ENCODE data around the gene RBPJL.

GRCh38 chr20:45312241-45312640 lies 5.6 kb downstream of the RBPJL start:
- no peak for TF ChIP-seq ESRRG (CRISPR knock-in tag; IDR thresholded peaks at IDR 0.05)
- no peak for TF ChIP-seq SNAI2 (CRISPR knock-in tag; IDR thresholded peaks at IDR 0.05)

Data from SK-N-SH treated with all-trans-retinoic acid at 6 μM for 48 hours (cell line).